ENCODE measurements around the gene SMAD1.

DNA sequence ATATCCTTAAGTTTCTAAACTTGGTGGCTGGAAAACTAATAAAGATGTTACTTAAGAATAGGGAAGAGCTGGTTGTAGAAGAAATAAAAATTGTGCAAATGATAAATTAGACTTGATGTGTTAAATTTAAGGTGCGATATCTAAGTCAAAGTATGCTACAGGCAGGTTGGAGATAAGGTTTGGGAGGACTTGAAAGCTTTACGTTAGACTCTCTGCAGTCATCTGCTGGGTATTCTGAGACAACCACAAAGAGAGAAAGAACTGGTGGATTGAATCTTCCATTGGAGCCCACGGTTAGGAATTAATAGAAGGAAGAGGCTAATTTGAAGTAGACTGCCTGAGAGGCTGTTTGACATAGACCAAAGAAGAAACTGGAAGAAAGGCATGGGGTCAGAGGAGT is 7.9 kb downstream of the SMAD1 start:
- TF ChIP-seq, protein P1, sequence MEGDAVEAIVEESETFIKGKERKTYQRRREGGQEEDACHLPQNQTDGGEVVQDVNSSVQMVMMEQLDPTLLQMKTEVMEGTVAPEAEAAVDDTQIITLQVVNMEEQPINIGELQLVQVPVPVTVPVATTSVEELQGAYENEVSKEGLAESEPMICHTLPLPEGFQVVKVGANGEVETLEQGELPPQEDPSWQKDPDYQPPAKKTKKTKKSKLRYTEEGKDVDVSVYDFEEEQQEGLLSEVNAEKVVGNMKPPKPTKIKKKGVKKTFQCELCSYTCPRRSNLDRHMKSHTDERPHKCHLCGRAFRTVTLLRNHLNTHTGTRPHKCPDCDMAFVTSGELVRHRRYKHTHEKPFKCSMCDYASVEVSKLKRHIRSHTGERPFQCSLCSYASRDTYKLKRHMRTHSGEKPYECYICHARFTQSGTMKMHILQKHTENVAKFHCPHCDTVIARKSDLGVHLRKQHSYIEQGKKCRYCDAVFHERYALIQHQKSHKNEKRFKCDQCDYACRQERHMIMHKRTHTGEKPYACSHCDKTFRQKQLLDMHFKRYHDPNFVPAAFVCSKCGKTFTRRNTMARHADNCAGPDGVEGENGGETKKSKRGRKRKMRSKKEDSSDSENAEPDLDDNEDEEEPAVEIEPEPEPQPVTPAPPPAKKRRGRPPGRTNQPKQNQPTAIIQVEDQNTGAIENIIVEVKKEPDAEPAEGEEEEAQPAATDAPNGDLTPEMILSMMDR (IDR thresholded peaks at IDR 0.05), result no peak
- no peak for TF ChIP-seq POLR2A (IDR thresholded peaks at IDR 0.05)
